Activated CD8-positive, alpha-beta T cell treated with anti-CD3 and anti-CD28 coated beads, Interleukin-2, amount 10 ng/mL, durations not matched to agents 7 days and 5 days (primary cell): ENCODE measurements around the gene DNAH3. TPM values are rescaled to one million over a fixed set of nuclear protein-coding genes. Genes with fewer than 3 reads are reported as not detected.
"Not testable (repeated sequence)": the region's sequence is repeated elsewhere in the genome, so short reads cannot be mapped to it uniquely, and the experiment has no call there.

Experiments used
- ATAC-seq: fragments of 150-1000 bp; cut with Tn5 transposase; one replicate; pipeline ENCODE4 v1.10.0; 2021; ENCODE audit warnings: moderate library complexity
- CTCF ChIA-PET: fragments of 350-600 bp; sonication (Branson Sonifier 250); formaldehyde crosslinking; loops from one replicate; lab custom pipeline; 2021; ENCODE audit warnings: antibody characterized with exemption; lab: Charles Lee
- POLR2A ChIA-PET: fragments of 350-600 bp; sonication (Branson Sonifier 250); formaldehyde crosslinking; loops from one replicate; lab custom pipeline; 2021; ENCODE audit warnings: antibody characterized with exemption; lab: Charles Lee
- DNase-seq: peaks from one replicate; pipeline ENCODE4 v3.0.0-alpha.2; 2020
- H3K27ac Mint-ChIP-seq: one replicate; pipeline ENCODE4 v1.8.0; 2021; ENCODE audit warnings: mild to moderate bottlenecking, mixed read lengths
- H3K27me3 Mint-ChIP-seq: one replicate; pipeline ENCODE4 v1.8.0; 2021; ENCODE audit warnings: low read depth, mixed read lengths
- H3K36me3 Mint-ChIP-seq: one replicate; pipeline ENCODE4 v1.8.0; 2021; ENCODE audit warnings: low read depth, mixed read lengths
- H3K4me1 Mint-ChIP-seq: one replicate; pipeline ENCODE4 v1.8.0; 2021; ENCODE audit warnings: low read depth, mixed read lengths
- H3K4me3 Mint-ChIP-seq: one replicate; pipeline ENCODE4 v1.8.0; 2021; ENCODE audit warnings: mild to moderate bottlenecking, mixed read lengths
- H3K9me3 Mint-ChIP-seq: one replicate; pipeline ENCODE4 v1.8.0; 2022; ENCODE audit warnings: mixed read lengths; ENCODE audit not compliant: insufficient read depth
- total RNA-seq, 2 experiments: library from RNA; stranded (reverse); gene quantifications; one replicate each; pipeline ENCODE4 v1.2.3, GENCODE V29; 2021

DNAH3 gene
- total RNA-seq, 2 experiments from 2014 or later: not detected

DNA sequence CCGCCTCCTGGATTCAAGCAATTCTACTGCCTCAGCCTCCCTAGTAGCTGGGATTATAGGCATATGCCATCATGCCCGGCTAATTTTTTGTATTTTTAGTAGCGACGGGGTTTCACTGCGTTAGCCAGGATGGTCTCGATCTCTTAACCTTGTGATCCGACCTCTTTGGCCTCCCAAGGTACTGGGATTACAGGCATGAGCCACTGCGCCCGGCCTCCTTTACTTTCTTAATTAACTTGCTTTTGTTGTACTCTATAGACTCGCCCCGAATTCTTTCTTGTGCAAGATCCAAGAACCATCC, 205.1 kb downstream of the DNAH3 start:
- CTCF ChIA-PET: interaction anchor here (2.1 kb wide), 1 partner anchor 95 kb away, joined by 12 read pairs; no protein-coding TSS in a partner anchor
- ATAC-seq, H3K4me3 Mint-ChIP-seq, POLR2A ChIA-PET, H3K9me3 Mint-ChIP-seq, H3K27me3 Mint-ChIP-seq, H3K27ac Mint-ChIP-seq, DNase-seq, H3K36me3 Mint-ChIP-seq: not testable (repeated sequence)
- peaks cover 40% of the 10 kb centered on the region for H3K4me1 Mint-ChIP-seq

DNA sequence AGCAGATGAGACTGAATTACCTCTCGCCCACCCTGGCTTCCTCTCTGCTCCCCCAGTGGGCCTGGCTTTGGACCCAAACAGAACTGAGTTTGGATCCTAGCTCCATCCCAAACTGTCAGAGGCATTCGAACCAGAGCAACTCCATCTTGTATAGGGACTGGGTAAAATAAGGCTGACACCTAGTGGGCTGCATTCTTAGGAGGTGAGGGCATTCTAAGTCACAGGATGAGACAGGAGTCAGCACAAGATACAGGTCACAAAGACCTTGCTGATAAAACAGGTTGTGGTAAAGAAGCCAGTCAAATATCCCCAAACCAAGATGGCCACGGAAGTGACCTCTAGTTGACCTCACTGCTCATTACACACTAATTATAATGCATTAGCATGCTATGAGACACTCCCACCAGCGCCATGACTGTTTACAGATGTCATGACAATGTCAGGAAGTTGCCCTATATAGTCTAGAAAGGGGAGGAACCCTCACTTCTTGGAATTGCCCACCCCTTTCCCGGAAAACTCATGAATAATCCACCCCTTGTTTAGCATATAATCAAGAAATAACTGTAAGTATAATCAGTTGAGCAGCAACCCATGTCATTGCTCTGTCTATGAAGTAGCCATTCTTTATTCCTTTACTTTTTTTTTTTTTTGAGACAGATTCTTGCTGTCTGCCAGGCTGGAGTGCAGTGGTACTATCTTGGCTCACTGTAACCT, 205.6 kb downstream of the DNAH3 start:
- Mint-ChIP-seq H3K4me3 (no peak overlapping the region), H3K27me3 (no peaks in the 10 kb centered on the region), H3K36me3 (peaks cover 2% of the 10 kb centered on the region), H3K27ac (peak overlapping the region; percentile 69), H3K9me3 (no peaks in the 10 kb centered on the region), H3K4me1 (peaks cover 40% of the 10 kb centered on the region)
- ChIA-PET CTCF (interaction anchor here (0.6 to 2.1 kb wide), 6 partner anchors 36 to 146 kb away, joined by 3 to 12 read pairs (median 3); no protein-coding TSS in a partner anchor), POLR2A (no interaction called here)
- DNase-seq (peak; percentile 81), ATAC-seq (peak; percentile 77)

- no peaks in the 10 kb centered on the region for H3K9me3 Mint-ChIP-seq
- no peak for ATAC-seq
- H3K27ac Mint-ChIP-seq: no peak overlapping the region
- H3K4me1 Mint-ChIP-seq: peaks cover 50% of the 10 kb centered on the region
- CTCF ChIA-PET: interaction anchor here (0.9 kb wide), 1 partner anchor 92 kb away, joined by 3 read pairs; no protein-coding TSS in a partner anchor
- DNase-seq: no peak
- H3K27me3 Mint-ChIP-seq: no peaks in the 10 kb centered on the region
- POLR2A ChIA-PET: no interaction called here
- no peak overlapping the region for H3K4me3 Mint-ChIP-seq
- peaks cover 2% of the 10 kb centered on the region for H3K36me3 Mint-ChIP-seq
Observed at GRCh38 chr16:20942256-20942655, 208.4 kb downstream of the DNAH3 start.

DNA sequence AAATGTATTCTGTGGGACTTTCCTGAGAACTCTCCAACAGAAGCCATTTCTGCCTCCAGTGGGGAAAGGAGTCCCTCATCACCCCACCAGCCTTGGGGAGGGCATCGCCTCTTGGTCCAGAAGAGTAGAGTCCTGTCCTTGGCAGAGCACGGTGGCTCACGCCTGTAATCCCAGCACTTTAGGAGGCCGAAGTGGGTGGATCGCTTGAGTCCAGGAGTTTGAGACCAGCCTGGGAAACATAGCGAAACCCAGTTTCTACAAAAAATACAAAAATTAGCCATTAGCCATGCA, 209.1 kb downstream of the DNAH3 start:
- DNase-seq: no peak
- no peak for ATAC-seq
- Mint-ChIP-seq H3K27me3 (no peaks in the 10 kb centered on the region), H3K4me3 (no peak overlapping the region), H3K4me1 (peaks cover 50% of the 10 kb centered on the region), H3K9me3 (no peaks in the 10 kb centered on the region), H3K36me3 (peaks cover 2% of the 10 kb centered on the region), H3K27ac (peak overlapping the region; percentile 77)
- POLR2A ChIA-PET: no interaction called here
- CTCF ChIA-PET: no interaction called here

- DNase-seq (no peak), ATAC-seq (no peak)
- Mint-ChIP-seq H3K4me3 (no peak overlapping the region), H3K9me3 (no peaks in the 10 kb centered on the region), H3K27ac (peak overlapping the region; percentile 77), H3K4me1 (peaks cover 50% of the 10 kb centered on the region), H3K27me3 (no peaks in the 10 kb centered on the region), H3K36me3 (peaks cover 2% of the 10 kb centered on the region)
- CTCF ChIA-PET: no interaction called here
- POLR2A ChIA-PET: no interaction called here
Observed at GRCh38 chr16:20940871-20941635, 209.6 kb downstream of the DNAH3 start.

- Mint-ChIP-seq H3K9me3 (no peaks in the 10 kb centered on the region), H3K27ac (no peak overlapping the region), H3K27me3 (no peaks in the 10 kb centered on the region), H3K4me1 (peaks cover 43% of the 10 kb centered on the region), H3K36me3 (peaks cover 2% of the 10 kb centered on the region), H3K4me3 (no peak overlapping the region)
- DNase-seq (no peak), ATAC-seq (no peak)
- POLR2A ChIA-PET: no interaction called here
- CTCF ChIA-PET: interaction anchor here (1.9 kb wide), 1 partner anchor 89 kb away, joined by 6 read pairs; no protein-coding TSS in a partner anchor
Observed at GRCh38 chr16:20939611-20940010, 211.0 kb downstream of the DNAH3 start.

GRCh38 chr16:20938426-20938825, 212.2 kb downstream of the DNAH3 start:
- peak; percentile 30 for ATAC-seq
- DNase-seq: no peak
- POLR2A ChIA-PET: interaction anchor here (1.0 kb wide), 1 partner anchor 132 kb away, joined by 3 read pairs; the partner anchor contains the start of genes ERI2 and REXO5
- no peaks in the 10 kb centered on the region for H3K9me3 Mint-ChIP-seq
- no peak overlapping the region for H3K27ac Mint-ChIP-seq
- CTCF ChIA-PET: interaction anchor here (0.6 to 1.9 kb wide), 6 partner anchors 27 to 151 kb away, joined by 3 to 6 read pairs (median 3); no protein-coding TSS in a partner anchor
- H3K4me3 Mint-ChIP-seq: no peak overlapping the region
- H3K27me3 Mint-ChIP-seq: peaks cover 4% of the 10 kb centered on the region
- H3K36me3 Mint-ChIP-seq: peaks cover 2% of the 10 kb centered on the region
- peaks cover 32% of the 10 kb centered on the region for H3K4me1 Mint-ChIP-seq

DNA sequence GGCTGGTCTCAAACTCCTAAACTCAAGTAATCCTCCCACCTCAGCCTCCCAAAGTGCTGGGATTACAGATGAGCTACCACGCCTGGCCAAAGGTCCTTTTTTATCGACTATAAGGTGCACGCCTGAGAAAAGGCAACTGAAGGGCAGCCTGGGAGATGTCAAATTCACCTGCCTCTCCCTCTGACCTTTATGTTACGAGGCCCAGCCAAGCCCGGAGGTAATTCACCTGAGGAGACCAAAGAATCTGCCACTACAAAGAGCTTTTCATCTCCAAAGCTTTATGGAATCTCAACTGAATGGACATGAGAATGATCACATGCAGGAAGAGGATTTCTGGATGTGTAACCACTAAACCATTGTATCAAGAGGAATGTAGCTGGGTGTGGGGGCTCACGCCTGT, 212.9 kb downstream of the DNAH3 start:
- H3K4me3 Mint-ChIP-seq: no peak overlapping the region
- ChIA-PET CTCF (interaction anchor here (0.6 to 1.9 kb wide), 5 partner anchors 26 to 150 kb away, joined by 3 to 6 read pairs (median 3); no protein-coding TSS in a partner anchor), POLR2A (interaction anchor here (1.0 kb wide), 1 partner anchor 131 kb away, joined by 3 read pairs; the partner anchor contains the start of genes ERI2 and REXO5)
- no peak overlapping the region for H3K27ac Mint-ChIP-seq
- DNase-seq: no peak
- H3K27me3 Mint-ChIP-seq: peaks cover 4% of the 10 kb centered on the region
- peaks cover 25% of the 10 kb centered on the region for H3K4me1 Mint-ChIP-seq
- peaks cover 2% of the 10 kb centered on the region for H3K36me3 Mint-ChIP-seq
- ATAC-seq: no peak
- no peaks in the 10 kb centered on the region for H3K9me3 Mint-ChIP-seq

DNA sequence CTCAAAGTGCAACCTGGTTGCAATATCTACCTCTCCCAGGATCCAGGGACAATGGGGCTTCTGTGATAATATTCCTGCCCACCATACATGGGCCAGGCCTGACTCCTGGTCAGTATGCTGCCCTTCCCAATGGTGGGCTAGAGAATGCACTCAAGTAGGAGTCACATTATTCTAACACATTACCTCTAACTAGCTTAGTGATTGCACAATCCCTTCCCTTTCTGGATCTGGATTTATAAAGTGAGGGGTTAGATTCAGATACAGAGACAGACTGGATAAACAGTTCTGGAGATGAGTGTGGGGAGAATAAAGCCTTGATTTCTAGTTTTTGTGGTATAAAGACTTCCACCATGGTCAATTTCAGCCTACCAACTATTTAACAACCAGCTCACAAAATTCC, 217.1 kb downstream of the DNAH3 start:
- CTCF ChIA-PET: no interaction called here
- POLR2A ChIA-PET: no interaction called here

DNA sequence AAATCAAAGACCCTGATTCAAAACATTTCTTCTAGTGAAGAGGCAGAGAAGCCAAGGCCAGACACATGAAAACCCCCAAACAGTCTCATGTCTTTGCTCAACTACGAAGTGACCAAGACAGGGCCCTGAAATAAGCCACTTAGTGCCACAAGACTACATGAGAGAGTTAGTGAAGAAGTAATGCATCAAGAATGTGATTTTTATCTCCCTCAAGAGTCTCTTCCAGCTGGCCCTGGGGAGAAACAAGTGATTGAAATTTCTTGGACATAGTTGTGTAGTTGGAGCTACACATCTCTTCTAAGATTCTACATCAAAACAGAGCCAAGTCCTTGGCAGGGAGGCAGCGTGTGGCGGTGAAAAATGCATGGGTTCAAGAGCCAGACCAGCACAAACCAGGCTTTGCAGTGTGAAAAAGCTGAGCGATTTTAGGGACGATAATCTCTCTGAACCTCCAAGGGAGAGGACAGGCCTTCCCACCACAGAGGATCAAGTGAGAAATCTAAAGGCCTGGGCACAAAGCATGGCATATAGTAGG, 219.5 kb downstream of the DNAH3 start:
- Mint-ChIP-seq H3K9me3 (no peaks in the 10 kb centered on the region), H3K36me3 (peaks cover 3% of the 10 kb centered on the region), H3K4me1 (no peaks in the 10 kb centered on the region), H3K4me3 (no peak overlapping the region), H3K27me3 (peaks cover 4% of the 10 kb centered on the region), H3K27ac (no peak overlapping the region)
- DNase-seq (no peak), ATAC-seq (no peak)
- ChIA-PET CTCF (interaction anchor here (1.2 to 1.4 kb wide), 2 partner anchors 11 to 81 kb away, joined by 3 read pairs; no protein-coding TSS in a partner anchor), POLR2A (no interaction called here)

More for the DNA sequence above, 217.1 kb downstream of the DNAH3 start:
- Mint-ChIP-seq H3K9me3 (no peaks in the 10 kb centered on the region), H3K36me3 (no peaks in the 10 kb centered on the region), H3K27ac (no peak overlapping the region), H3K4me3 (no peak overlapping the region), H3K27me3 (peaks cover 4% of the 10 kb centered on the region), H3K4me1 (peaks cover 3% of the 10 kb centered on the region)
- DNase-seq (no peak), ATAC-seq (no peak)

DNA sequence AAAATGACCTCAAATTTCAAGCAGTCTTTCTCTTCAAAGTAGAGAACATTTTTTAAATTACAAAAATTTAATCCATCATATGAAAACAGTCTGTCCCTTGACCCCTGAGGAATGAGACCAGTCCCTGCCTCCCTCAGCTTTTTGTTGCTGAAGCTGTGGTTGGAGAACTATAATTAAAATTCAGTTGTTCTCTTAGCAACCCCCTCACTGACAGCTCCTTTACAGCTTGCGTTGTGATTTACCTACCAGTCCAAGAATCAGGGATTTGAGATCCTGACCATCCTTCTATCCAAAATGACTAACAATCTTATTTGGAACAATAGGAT, 220.3 kb downstream of the DNAH3 start:
- ChIA-PET POLR2A (no interaction called here), CTCF (interaction anchor here (1.4 kb wide), 2 partner anchors 10 to 80 kb away, joined by 3 to 5 read pairs; no protein-coding TSS in a partner anchor)
- H3K4me1 Mint-ChIP-seq: no peaks in the 10 kb centered on the region
- DNase-seq (no peak), ATAC-seq (no peak)
- no peak overlapping the region for H3K27ac Mint-ChIP-seq
- no peaks in the 10 kb centered on the region for H3K9me3 Mint-ChIP-seq
- H3K4me3 Mint-ChIP-seq: no peak overlapping the region
- peaks cover 4% of the 10 kb centered on the region for H3K27me3 Mint-ChIP-seq
- H3K36me3 Mint-ChIP-seq: peaks cover 9% of the 10 kb centered on the region
